Mucosa of descending colon (tissue), 3 donors: Measurements from ENCODE around the gene STXBP6. TPM values are rescaled to one million over a fixed set of nuclear protein-coding genes. Genes with fewer than 3 reads are reported as not detected.

Experiments
- ATAC-seq: fragments of 200-7000 bp; cut with Tn5 transposase; one replicate; pipeline ENCODE4 v1.9.1; 2020; ENCODE audit warnings: mild to moderate bottlenecking, moderate library complexity
- DNase-seq, 3 donors: peaks; one replicate each; pipeline ENCODE4 v3.0.0-alpha.2; 2020
- H3K36me3 ChIP-seq: fragments of 200-600 bp; one replicate; pipeline ENCODE4 v1.8.0; 2021; ENCODE audit warnings: low read depth, mild to moderate bottlenecking
- H3K4me1 ChIP-seq: fragments of 200-600 bp; one replicate; pipeline ENCODE4 v1.8.0; 2021; ENCODE audit warnings: low read depth, mild to moderate bottlenecking
- H3K4me3 ChIP-seq: fragments of 200-600 bp; one replicate; pipeline ENCODE4 v1.8.0; 2021; ENCODE audit warnings: mild to moderate bottlenecking
- H3K9me3 ChIP-seq: fragments of 200-600 bp; one replicate; pipeline ENCODE4 v1.8.0; 2021; ENCODE audit warnings: mild to moderate bottlenecking
- intact Hi-C, 2 donors: fragments of 100-400 bp; cut with DNase I in 1 of 2; cut with micrococcal nuclease in 1 of 2; formaldehyde crosslinking; loops; one replicate each; pipeline versions ENCODE4 v1.11.0 to v1.11.1; 2022; cut with DNase I, micrococcal nuclease
- total RNA-seq, 3 donors: library from RNA; stranded (reverse); fragmentation: NEBNext Ultra II Directional in 2 of 3; extraction: Animal tissue kit (Norgen Biotek cat#: 25700) in 2 of 3; gene quantifications; one replicate each; pipeline versions ENCODE4 v1.2.1 to v1.2.4, GENCODE V29; 2021 to 2023
- TF ChIP-seq, protein P1 (sequence below): fragments of 200-600 bp; IDR thresholded peaks from one replicate; pipeline ENCODE4 v1.8.0; 2022; ENCODE audit warnings: antibody characterized with exemption, mild to moderate bottlenecking
- donor health status: DM: no; HTN: no; CAD: no; lungs with moderate emphysema.
- donor health status: DM: no; HTN: no; CAD: no.
- donor health status: DM: no; HTN: yes; CAD: no.

The STXBP6 gene
- total RNA-seq, 3 donors from 2014 or later, result 10.9 to 25.9 (median 19.8) TPM

GRCh38 chr14:24891987-24892496, 157.9 kb downstream of the STXBP6 start:
- DNase-seq (no peak), ATAC-seq (no peak)
- H3K4me3 ChIP-seq, result no peak overlapping the region
- TF ChIP-seq, protein P1, sequence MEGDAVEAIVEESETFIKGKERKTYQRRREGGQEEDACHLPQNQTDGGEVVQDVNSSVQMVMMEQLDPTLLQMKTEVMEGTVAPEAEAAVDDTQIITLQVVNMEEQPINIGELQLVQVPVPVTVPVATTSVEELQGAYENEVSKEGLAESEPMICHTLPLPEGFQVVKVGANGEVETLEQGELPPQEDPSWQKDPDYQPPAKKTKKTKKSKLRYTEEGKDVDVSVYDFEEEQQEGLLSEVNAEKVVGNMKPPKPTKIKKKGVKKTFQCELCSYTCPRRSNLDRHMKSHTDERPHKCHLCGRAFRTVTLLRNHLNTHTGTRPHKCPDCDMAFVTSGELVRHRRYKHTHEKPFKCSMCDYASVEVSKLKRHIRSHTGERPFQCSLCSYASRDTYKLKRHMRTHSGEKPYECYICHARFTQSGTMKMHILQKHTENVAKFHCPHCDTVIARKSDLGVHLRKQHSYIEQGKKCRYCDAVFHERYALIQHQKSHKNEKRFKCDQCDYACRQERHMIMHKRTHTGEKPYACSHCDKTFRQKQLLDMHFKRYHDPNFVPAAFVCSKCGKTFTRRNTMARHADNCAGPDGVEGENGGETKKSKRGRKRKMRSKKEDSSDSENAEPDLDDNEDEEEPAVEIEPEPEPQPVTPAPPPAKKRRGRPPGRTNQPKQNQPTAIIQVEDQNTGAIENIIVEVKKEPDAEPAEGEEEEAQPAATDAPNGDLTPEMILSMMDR, result no peak
- no peaks in the 10 kb centered on the region for H3K4me1 ChIP-seq
- no peaks in the 10 kb centered on the region for H3K36me3 ChIP-seq
- peaks cover 3% of the 10 kb centered on the region for H3K9me3 ChIP-seq
- intact Hi-C loops, result no loop called here

DNA sequence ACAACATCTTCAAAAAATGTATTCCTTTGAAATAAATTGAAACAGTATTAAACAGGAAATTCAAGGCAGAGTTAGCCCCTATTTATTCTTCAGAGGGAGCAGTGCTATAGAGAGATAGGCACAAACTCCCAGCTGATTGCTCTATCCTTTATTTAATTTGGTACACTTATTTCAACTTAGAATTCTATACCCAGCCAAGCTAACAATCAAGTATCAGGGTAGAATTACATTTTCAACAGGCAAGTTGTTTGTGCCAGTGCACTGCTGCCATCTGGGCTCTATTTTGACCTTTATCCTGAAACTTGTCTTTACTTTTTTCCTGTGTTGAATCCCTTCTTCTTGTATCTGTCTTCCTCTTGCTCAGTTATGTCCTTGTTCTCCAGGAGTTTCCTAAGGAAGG, 159.2 kb downstream of the STXBP6 start:
- no peaks in the 10 kb centered on the region for H3K4me1 ChIP-seq
- intact Hi-C loops, result no loop called here
- TF ChIP-seq, protein P1, result no peak
- ATAC-seq, result no peak
- peaks cover 3% of the 10 kb centered on the region for H3K9me3 ChIP-seq
- DNase-seq, result no peak
- no peak overlapping the region for H3K4me3 ChIP-seq
- H3K36me3 ChIP-seq, result no peaks in the 10 kb centered on the region

- intact Hi-C loops, result no loop called here
- Histone ChIP-seq H3K9me3 (peaks cover 3% of the 10 kb centered on the region), H3K36me3 (no peaks in the 10 kb centered on the region), H3K4me3 (no peak overlapping the region), H3K4me1 (no peaks in the 10 kb centered on the region)
- ATAC-seq (no peak), DNase-seq (no peak)
- TF ChIP-seq, protein P1, result no peak
Measured at GRCh38 chr14:24889843-24890242, 160.1 kb downstream of the STXBP6 start.

DNA sequence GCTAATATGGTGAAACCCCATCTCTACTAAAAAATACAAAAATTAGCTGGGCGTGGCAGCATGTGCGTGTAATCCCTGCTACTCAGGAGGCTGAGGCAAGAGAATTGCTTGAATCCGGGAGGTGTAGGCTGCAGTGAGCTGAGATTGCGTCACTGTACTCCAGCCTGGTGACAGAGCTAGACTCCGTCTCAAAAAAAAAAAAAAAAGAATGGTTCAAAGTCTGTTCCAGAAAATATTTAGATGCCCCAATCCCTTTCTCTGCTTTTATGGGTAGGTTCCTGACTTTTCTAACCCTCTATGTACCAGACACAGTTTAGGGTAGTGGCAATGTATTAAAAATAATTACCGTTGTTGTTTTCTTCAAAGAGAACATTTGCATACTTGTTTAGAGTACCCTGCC, 161.4 kb downstream of the STXBP6 start:
- Histone ChIP-seq H3K4me1 (no peaks in the 10 kb centered on the region), H3K36me3 (no peaks in the 10 kb centered on the region), H3K4me3 (no peak overlapping the region), H3K9me3 (peaks cover 3% of the 10 kb centered on the region)
- intact Hi-C loops, result no loop called here
- TF ChIP-seq, protein P1, result no peak
- no peak for DNase-seq
- ATAC-seq, result no peak

DNA sequence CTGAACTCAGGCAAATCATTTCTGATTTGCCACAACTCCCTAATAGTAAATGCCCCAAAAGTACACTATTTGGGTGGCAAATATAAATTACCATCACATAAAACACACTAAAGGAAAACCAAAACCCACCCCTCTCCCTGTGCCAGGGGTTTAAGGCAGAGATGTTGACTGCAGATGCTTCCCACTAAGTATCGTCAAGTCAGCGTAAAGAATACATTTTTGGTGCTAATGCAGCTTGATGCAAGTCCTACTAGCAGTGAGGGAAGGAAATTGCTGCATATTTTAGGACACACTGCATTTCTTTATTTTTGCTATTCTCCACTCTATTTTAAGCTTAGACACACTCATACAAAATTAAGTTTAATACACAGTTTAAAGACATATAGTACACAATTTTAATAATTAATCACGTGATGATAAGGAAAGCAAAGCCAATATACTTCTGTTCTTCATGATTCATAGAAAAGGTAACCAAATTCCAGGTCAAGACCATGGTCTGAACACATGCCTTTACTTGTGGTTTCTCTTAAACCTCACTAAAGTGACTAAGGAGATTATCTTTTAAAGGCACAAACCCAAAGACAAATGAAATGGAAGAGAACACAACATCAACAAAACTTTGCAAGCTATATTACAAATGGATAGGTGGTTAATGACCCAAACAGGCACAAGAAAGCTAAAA, 162.2 kb downstream of the STXBP6 start:
- no peak overlapping the region for H3K4me3 ChIP-seq
- DNase-seq, result no peak
- ATAC-seq, result no peak
- H3K36me3 ChIP-seq, result no peaks in the 10 kb centered on the region
- TF ChIP-seq, protein P1, result no peak
- intact Hi-C loops, result no loop called here
- H3K9me3 ChIP-seq, result peaks cover 3% of the 10 kb centered on the region
- H3K4me1 ChIP-seq, result no peaks in the 10 kb centered on the region
